Lower leg skin (tissue), 4 donors: ENCODE measurements around the gene AOPEP. TPM values are rescaled to one million over a fixed set of nuclear protein-coding genes. Genes with fewer than 3 reads are reported as not detected.

Experiments used
- DNase-seq, 2 donors: peaks; one replicate each; pipeline ENCODE4 v3.0.0-alpha.2; 2019; ENCODE audit warnings: low spot score in 2 of 2
- H3K4me3 ChIP-seq: fragments of 200-600 bp; sonication (generic); 2 replicates; pipeline ENCODE4 v1.5.1; 2017; ENCODE audit warnings: mild to moderate bottlenecking, low read depth; ENCODE audit not compliant: poor library complexity, severe bottlenecking
- CTCF ChIP-seq, 3 donors: fragments of 450-650 bp; IDR thresholded peaks; one replicate each; pipeline ENCODE4 v1.5.1; 2016; ENCODE audit warnings: antibody characterized with exemption in 3 of 3, mild to moderate bottlenecking in 3 of 3, moderate library complexity in 2 of 3
- POLR2A ChIP-seq, 2 donors: fragments of 450-650 bp; IDR thresholded peaks; one replicate each; pipeline ENCODE4 v1.6.1; 2016 to 2017; ENCODE audit warnings: antibody characterized with exemption in 2 of 2, mild to moderate bottlenecking in 1 of 2, moderate library complexity in 1 of 2
- WGBS, 2 donors: methylation state at CpG; one replicate each; pipeline ENCODE4 v1.1.5; 2018; 5-methylcytosine and 5-hydroxymethylcytosine counted together
- intact Hi-C: fragments of 100-400 bp; cut with DNase I; formaldehyde crosslinking; loops from one replicate; pipeline ENCODE4 v1.15.0; 2023; ENCODE audit warnings: low total_unique reads
- total RNA-seq, 4 donors: library from RNA; depleted of rRNA; stranded (reverse); fragments of >200 nt; gene quantifications; one replicate each; pipeline ENCODE4 v1.1.0, GENCODE V29; 2016

Gene AOPEP
- total RNA-seq, 4 donors from 2014 or later = 66.3 to 136 (median 118) TPM

- no peak for TF ChIP-seq POLR2A (IDR thresholded peaks at IDR 0.05)
- no peak for TF ChIP-seq CTCF (IDR thresholded peaks at IDR 0.05)
- H3K4me3 ChIP-seq = no peak overlapping the region
- intact Hi-C loops = no loop called here
- DNase-seq = no peak
- 81 to 84% methylated on average over 15 to 16 of the region's 16 CpGs for WGBS, 2 donors
These were observed 362.9 kb downstream of the AOPEP start for GRCh38 chr9:95089257-95090022.

- WGBS, 2 donors = 37 to 38% methylated on average over 19 to 21 of the region's 22 CpGs
- DNase-seq = no peak
- intact Hi-C loops = no loop called here
These were observed 363.7 kb downstream of the AOPEP start for GRCh38 chr9:95090023-95090791.

GRCh38 chr9:95090871-95091577 lies 364.5 kb downstream of the AOPEP start:
- TF ChIP-seq CTCF (IDR thresholded peaks at IDR 0.05) (no peak), POLR2A (IDR thresholded peaks at IDR 0.05) (no peak)
- 78 to 81% methylated on average over 13 to 14 of the region's 14 CpGs for WGBS, 2 donors
- intact Hi-C loops = no loop called here
- no peak overlapping the region for H3K4me3 ChIP-seq
- no peak for DNase-seq

More at GRCh38 chr9:95090023-95090791, 363.7 kb downstream of the AOPEP start:
- H3K4me3 ChIP-seq = no peak overlapping the region
- no peak for TF ChIP-seq CTCF (IDR thresholded peaks at IDR 0.05)

GRCh38 chr9:95091601-95092261 lies 365.2 kb downstream of the AOPEP start:
- no peak overlapping the region for H3K4me3 ChIP-seq
- DNase-seq = no peak
- 60 to 65% methylated on average over 12 of the region's 12 CpGs for WGBS, 2 donors
- TF ChIP-seq POLR2A (IDR thresholded peaks at IDR 0.05) (no peak), CTCF (IDR thresholded peaks at IDR 0.05) (no peak)
- intact Hi-C loops = no loop called here

- WGBS, 2 donors = 56 to 61% methylated on average over 16 to 17 of the region's 19 CpGs
- TF ChIP-seq CTCF (IDR thresholded peaks at IDR 0.05) (no peak), POLR2A (IDR thresholded peaks at IDR 0.05) (no peak)
- no peak for DNase-seq
- H3K4me3 ChIP-seq = no peak overlapping the region
- intact Hi-C loops = no loop called here
These were observed 366.0 kb downstream of the AOPEP start for GRCh38 chr9:95092262-95093072.
